ENCODE measurements around the gene MC4R. TPM values are rescaled to one million over a fixed set of nuclear protein-coding genes. Genes with fewer than 3 reads are reported as not detected.
"Not testable (repeated sequence)": the region's sequence is repeated elsewhere in the genome, so short reads cannot be mapped to it uniquely, and the experiment has no call there.

Gene MC4R
- 0.19 TPM in 1 of 2 replicates, not detected in the other for total RNA-seq
- long read RNA-seq, result 0 reads

GRCh38 chr18:60372596-60372995 is at the start of gene MC4R:
Gene MC4R (minus strand): TSS chr18:60372775. CDS start chr18:60372349, 426 bp downstream.
- no peak within 1 kb of the TSS for H3K27ac Mint-ChIP-seq (ENCODE audit: unreplicated experiment)
- peak within 1 kb of the TSS; percentile 77 for H3K4me3 Mint-ChIP-seq
- DNase-seq (ENCODE audit: low read depth, low spot score), result peak; percentile 22
- H3K4me1 Mint-ChIP-seq, result peaks cover 17% of the 10 kb centered on the region
- no peaks in the 10 kb centered on the region for H3K9me3 Mint-ChIP-seq
- H3K27me3 Mint-ChIP-seq (ENCODE audit: low read depth), result peaks cover 2% of the 10 kb centered on the region
- no peaks in the 10 kb centered on the region for H3K36me3 Mint-ChIP-seq (ENCODE audit: low read depth)
- TF ChIP-seq CTCF (conservative IDR thresholded peaks at IDR 0.05), result no peak

- not testable (repeated sequence) for DNase-seq (ENCODE audit: low read depth, low spot score); H3K27ac Mint-ChIP-seq (ENCODE audit: unreplicated experiment); H3K36me3 Mint-ChIP-seq (ENCODE audit: low read depth); H3K4me3 Mint-ChIP-seq; H3K27me3 Mint-ChIP-seq (ENCODE audit: low read depth); H3K4me1 Mint-ChIP-seq; H3K9me3 Mint-ChIP-seq
Measured at GRCh38 chr18:60422306-60422705, 49.7 kb upstream of the MC4R start.

DNA sequence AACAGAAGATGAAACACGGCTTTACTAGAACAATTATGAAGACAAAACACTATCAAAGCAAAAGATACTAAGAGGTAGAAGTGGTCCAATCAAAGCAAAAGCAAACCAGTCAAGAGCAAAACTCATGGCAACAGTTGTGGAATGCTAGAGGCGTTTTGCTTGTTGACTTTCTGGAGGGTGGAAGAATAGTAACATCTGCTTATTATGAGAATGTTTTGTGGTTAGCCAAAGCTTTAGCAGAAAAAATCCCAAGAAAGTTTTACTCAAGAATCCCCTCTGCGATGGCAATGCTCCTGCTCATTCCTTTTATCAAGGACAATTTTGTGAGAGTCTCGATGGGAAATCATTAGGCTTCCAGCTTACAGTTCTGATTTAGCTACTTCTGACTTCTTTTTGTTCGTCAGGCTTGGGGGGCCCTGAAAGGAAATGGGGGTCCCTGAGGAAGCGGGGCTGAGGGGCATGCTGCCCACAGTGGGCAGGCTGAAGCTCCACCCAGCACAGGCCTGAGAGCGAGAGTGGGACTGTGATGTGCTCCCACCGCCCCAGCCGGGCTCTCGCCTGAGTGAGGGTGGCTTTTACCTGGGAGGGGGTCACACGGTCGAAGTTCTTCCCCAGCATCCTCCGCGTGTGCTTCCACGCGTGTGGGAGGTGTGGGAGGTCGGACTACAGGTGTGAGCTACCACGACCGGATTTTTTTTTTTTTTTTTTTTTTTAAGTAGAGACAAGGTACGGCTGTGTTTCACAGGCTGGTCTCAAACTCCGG is 49.0 kb upstream of the MC4R start:
- no peaks in the 10 kb centered on the region for H3K9me3 Mint-ChIP-seq
- no peak overlapping the region for H3K27ac Mint-ChIP-seq (ENCODE audit: unreplicated experiment)
- no peak for DNase-seq (ENCODE audit: low read depth, low spot score)
- no peaks in the 10 kb centered on the region for H3K4me1 Mint-ChIP-seq
- no peak overlapping the region for H3K4me3 Mint-ChIP-seq
- TF ChIP-seq CTCF (conservative IDR thresholded peaks at IDR 0.05), result no peak
- H3K36me3 Mint-ChIP-seq (ENCODE audit: low read depth), result no peaks in the 10 kb centered on the region
- H3K27me3 Mint-ChIP-seq (ENCODE audit: low read depth), result no peaks in the 10 kb centered on the region

DNA sequence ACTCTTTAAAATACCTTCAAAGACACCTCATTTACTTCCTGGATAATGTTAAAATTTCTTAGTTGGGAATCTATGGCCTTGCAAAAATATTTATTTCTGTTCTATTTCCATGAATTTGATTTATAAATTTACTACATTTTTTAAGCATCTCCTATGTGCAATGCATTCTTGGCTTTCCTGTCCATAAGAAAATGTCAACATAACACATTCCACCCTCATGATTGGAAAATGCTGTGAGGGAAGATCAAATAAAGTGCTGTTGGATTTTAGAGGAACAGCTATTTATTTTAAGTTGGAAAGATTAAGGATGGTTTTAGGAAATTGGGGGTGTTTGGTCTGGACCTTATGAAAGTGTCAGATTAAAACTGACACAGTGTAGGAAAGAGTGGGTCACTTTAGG is 45.4 kb upstream of the MC4R start:
- no peak for DNase-seq (ENCODE audit: low read depth, low spot score)
- Mint-ChIP-seq H3K4me1 (no peaks in the 10 kb centered on the region), H3K27ac (ENCODE audit: unreplicated experiment) (no peak overlapping the region), H3K36me3 (ENCODE audit: low read depth) (no peaks in the 10 kb centered on the region), H3K27me3 (ENCODE audit: low read depth) (no peaks in the 10 kb centered on the region), H3K9me3 (no peaks in the 10 kb centered on the region), H3K4me3 (no peak overlapping the region)
- no peak for TF ChIP-seq CTCF (conservative IDR thresholded peaks at IDR 0.05)

GRCh38 chr18:60413944-60414547 is 41.5 kb upstream of the MC4R start:
- no peak overlapping the region for H3K4me3 Mint-ChIP-seq
- H3K27ac Mint-ChIP-seq (ENCODE audit: unreplicated experiment), result no peak overlapping the region
- DNase-seq (ENCODE audit: low read depth, low spot score), result no peak
- H3K27me3 Mint-ChIP-seq (ENCODE audit: low read depth), result peaks cover 2% of the 10 kb centered on the region
- TF ChIP-seq CTCF (conservative IDR thresholded peaks at IDR 0.05), result peak; percentile 54
- H3K4me1 Mint-ChIP-seq, result no peaks in the 10 kb centered on the region
- no peaks in the 10 kb centered on the region for H3K36me3 Mint-ChIP-seq (ENCODE audit: low read depth)
- H3K9me3 Mint-ChIP-seq, result no peaks in the 10 kb centered on the region

DNA sequence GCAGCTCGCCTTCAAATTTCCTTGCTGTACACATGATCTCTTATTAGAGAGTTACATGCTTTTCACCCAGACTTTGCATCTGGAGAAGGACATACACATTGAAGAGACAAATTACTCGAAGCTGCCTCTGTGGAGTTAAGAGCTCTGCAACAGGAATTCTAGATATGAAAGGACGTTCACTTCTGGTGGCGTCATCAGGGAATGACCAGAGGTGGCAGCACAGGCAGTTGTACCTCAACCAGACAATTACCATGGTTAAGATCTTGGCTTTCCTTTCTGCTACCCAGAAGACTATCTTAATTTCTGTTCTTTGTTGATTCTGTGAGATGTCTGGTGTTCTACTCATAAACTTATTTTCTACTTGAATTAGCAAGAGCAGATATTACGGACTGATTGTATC is 39.1 kb upstream of the MC4R start:
- no peaks in the 10 kb centered on the region for H3K9me3 Mint-ChIP-seq
- no peak for TF ChIP-seq CTCF (conservative IDR thresholded peaks at IDR 0.05)
- DNase-seq (ENCODE audit: low read depth, low spot score), result no peak
- no peaks in the 10 kb centered on the region for H3K36me3 Mint-ChIP-seq (ENCODE audit: low read depth)
- H3K4me3 Mint-ChIP-seq, result no peak overlapping the region
- H3K27me3 Mint-ChIP-seq (ENCODE audit: low read depth), result peaks cover 12% of the 10 kb centered on the region
- H3K4me1 Mint-ChIP-seq, result no peaks in the 10 kb centered on the region
- H3K27ac Mint-ChIP-seq (ENCODE audit: unreplicated experiment), result no peak overlapping the region
